Prostate gland (tissue), 2 donors: ENCODE data around the gene ANKMY2.

Experiments used
- POLR2AphosphoS5 ChIP-seq: sonication (generic); formaldehyde crosslinking; IDR thresholded peaks from one replicate; pipeline ENCODE4 v1.6.1; 2017; ENCODE audit warnings: antibody characterized with exemption
- TF ChIP-seq, protein P1 (sequence below), 4 experiments: fragments of 200-600 bp in 2 of 4; fragments of 450-650 bp in 2 of 4; sonication (generic) in 2 of 4; IDR thresholded peaks; 1 replicate in 3 of 4; 2 replicates in 1 of 4; pipeline ENCODE4 v1.5.1; 2016 to 2019; ENCODE audit warnings: antibody characterized with exemption in 4 of 4, mild to moderate bottlenecking in 2 of 4, moderate library complexity in 2 of 4

DNA sequence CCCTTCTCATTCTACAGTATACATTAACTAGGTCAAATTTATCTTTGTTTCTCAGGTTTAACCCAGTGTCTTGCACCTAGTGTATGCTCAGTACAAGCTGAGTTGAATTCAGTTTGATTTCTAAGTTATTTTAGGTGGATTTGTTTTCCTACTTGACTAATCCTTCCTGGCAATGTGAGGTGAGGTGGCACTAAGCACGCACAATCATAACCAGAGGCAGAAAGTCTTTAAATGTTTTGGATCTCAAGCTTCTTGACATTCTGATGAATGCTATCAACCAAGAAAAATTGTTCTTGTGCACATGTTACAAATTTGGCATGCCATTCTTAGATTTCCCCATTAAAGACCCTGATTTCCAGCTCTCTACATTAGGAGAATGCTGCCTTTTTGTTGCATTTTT is 3.6 kb upstream of the ANKMY2 start:
- TF ChIP-seq, protein P1, sequence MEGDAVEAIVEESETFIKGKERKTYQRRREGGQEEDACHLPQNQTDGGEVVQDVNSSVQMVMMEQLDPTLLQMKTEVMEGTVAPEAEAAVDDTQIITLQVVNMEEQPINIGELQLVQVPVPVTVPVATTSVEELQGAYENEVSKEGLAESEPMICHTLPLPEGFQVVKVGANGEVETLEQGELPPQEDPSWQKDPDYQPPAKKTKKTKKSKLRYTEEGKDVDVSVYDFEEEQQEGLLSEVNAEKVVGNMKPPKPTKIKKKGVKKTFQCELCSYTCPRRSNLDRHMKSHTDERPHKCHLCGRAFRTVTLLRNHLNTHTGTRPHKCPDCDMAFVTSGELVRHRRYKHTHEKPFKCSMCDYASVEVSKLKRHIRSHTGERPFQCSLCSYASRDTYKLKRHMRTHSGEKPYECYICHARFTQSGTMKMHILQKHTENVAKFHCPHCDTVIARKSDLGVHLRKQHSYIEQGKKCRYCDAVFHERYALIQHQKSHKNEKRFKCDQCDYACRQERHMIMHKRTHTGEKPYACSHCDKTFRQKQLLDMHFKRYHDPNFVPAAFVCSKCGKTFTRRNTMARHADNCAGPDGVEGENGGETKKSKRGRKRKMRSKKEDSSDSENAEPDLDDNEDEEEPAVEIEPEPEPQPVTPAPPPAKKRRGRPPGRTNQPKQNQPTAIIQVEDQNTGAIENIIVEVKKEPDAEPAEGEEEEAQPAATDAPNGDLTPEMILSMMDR (IDR thresholded peaks at IDR 0.05), result no peak
- no peak for TF ChIP-seq POLR2AphosphoS5
